GM12878 (cell line): Measurements from ENCODE around the gene BFSP2.

ENCODE experiments used
- BRCA1 ChIP-seq: IDR thresholded peaks from 2 replicates; pipeline ENCODE4 v1.6.1; 2011; ENCODE audit warnings: low read depth, low read length, improper control_type of control experiment
- CBX5 ChIP-seq: sonication (generic); IDR thresholded peaks from 2 replicates; pipeline ENCODE4 v1.6.1; 2016; ENCODE audit warnings: low read depth, moderate library complexity, mild to moderate bottlenecking, inconsistent platforms
- CEBPB ChIP-seq, 2 experiments: fragments of 150-350 bp in 1 of 2; IDR thresholded peaks; 2 replicates each; pipeline ENCODE4 v1.6.1; 2012 to 2014; ENCODE audit warnings: low read depth in 2 of 2, low read length in 2 of 2, borderline replicate concordance in 1 of 2, inconsistent platforms in 1 of 2
- CTCF ChIP-seq, 3 experiments: IDR thresholded peaks in 2 of 3; conservative IDR thresholded peaks in 1 of 3; 2 replicates each; pipeline ENCODE4 v1.5.1; 2011; ENCODE audit warnings: low read depth in 3 of 3, low read length in 3 of 3, mild to moderate bottlenecking in 3 of 3, control low read depth in 2 of 3, moderate library complexity in 2 of 3, inconsistent platforms in 1 of 3, mixed read lengths in 1 of 3; ENCODE audit not compliant: control insufficient read depth in 2 of 3, insufficient read depth in 1 of 3; ENCODE audit errors: extremely low read depth in 1 of 3
- E2F4 ChIP-seq: IDR thresholded peaks from 2 replicates; pipeline ENCODE4 v1.6.1; 2012; ENCODE audit warnings: low read depth, low read length, improper control_type of control experiment
- EZH2 ChIP-seq: IDR thresholded peaks from 2 replicates; pipeline ENCODE4 v1.6.1; 2012; ENCODE audit warnings: low read depth, mild to moderate bottlenecking, control low read depth, inconsistent platforms, low read length, borderline replicate concordance; ENCODE audit not compliant: control insufficient read depth
- LARP7 ChIP-seq: fragments of 450-650 bp; IDR thresholded peaks from 2 replicates; pipeline ENCODE4 v1.6.1; 2017; ENCODE audit warnings: mild to moderate bottlenecking
- NBN ChIP-seq: fragments of 450-650 bp; IDR thresholded peaks from 2 replicates; pipeline ENCODE4 v1.6.1; 2016
- POLR2A ChIP-seq: IDR thresholded peaks from 2 replicates; pipeline ENCODE4 v1.6.1; 2011; ENCODE audit warnings: low read depth, mild to moderate bottlenecking, low read length
- STAT3 ChIP-seq: IDR thresholded peaks from 2 replicates; pipeline ENCODE4 v1.6.1; 2011; ENCODE audit warnings: low read depth, low read length, improper control_type of control experiment
- TCF3 ChIP-seq: IDR thresholded peaks from 2 replicates; pipeline ENCODE4 v1.6.1; 2012; ENCODE audit warnings: low read depth, mild to moderate bottlenecking, low read length, borderline replicate concordance; ENCODE audit not compliant: insufficient read depth

- TF ChIP-seq TCF3 (no peak), CTCF (IDR thresholded peaks at IDR 0.05 in 2 of 3, conservative IDR thresholded peaks at IDR 0.05 in 1 of 3; ENCODE audit: control insufficient read depth in 2 of 3, extremely low read depth in 1 of 3, insufficient read depth in 1 of 3, low read depth in 3 of 3, low read length in 3 of 3) (no peak), CEBPB (IDR thresholded peaks at IDR 0.05; ENCODE audit: borderline replicate concordance in 1 of 2, low read depth in 2 of 2, low read length in 2 of 2) (no peak), LARP7 (no peak), POLR2A (no peak), BRCA1 (no peak), CBX5 (no peak), STAT3 (no peak), NBN (no peak), E2F4 (no peak), EZH2 (no peak)
Measured at GRCh38 chr3:133368371-133369067, 31.3 kb upstream of the BFSP2 start.
